Measurements from ENCODE around the gene ADIPOQ.

GRCh38 chr3:186879781-186880180, 37.3 kb downstream of the ADIPOQ start:
- TF ChIP-seq CTCF (IDR thresholded peaks at IDR 0.05; ENCODE audit: poor library complexity) (no peak), EZH2 (IDR thresholded peaks at IDR 0.05; ENCODE audit: borderline replicate concordance) (no peak), EZH2phosphoT487 (IDR thresholded peaks at IDR 0.05; ENCODE audit: low read depth, severe bottlenecking, unreplicated experiment) (no peak)

All from hepatocyte (in vitro differentiated cells).